Hematopoietic multipotent progenitor cell treated with erythropoietin and hydrocortisone succinate and interleukin-3 and kit ligand, for 17 days (in vitro differentiated cells): ENCODE measurements around the gene CCL8.

Experiments
- DNase-seq: peaks from one replicate; pipeline ENCODE4 v3.0.0-alpha.2; 2015; ENCODE audit warnings: low spot score

CCL8 gene

GRCh38 chr17:34367486-34368195 is 48.4 kb downstream of the CCL8 start:
- DNase-seq = no peak

GRCh38 chr17:34368196-34368945 is 49.1 kb downstream of the CCL8 start:
- DNase-seq = no peak

GRCh38 chr17:34368946-34369500 is 49.8 kb downstream of the CCL8 start:
- no peak for DNase-seq

DNA sequence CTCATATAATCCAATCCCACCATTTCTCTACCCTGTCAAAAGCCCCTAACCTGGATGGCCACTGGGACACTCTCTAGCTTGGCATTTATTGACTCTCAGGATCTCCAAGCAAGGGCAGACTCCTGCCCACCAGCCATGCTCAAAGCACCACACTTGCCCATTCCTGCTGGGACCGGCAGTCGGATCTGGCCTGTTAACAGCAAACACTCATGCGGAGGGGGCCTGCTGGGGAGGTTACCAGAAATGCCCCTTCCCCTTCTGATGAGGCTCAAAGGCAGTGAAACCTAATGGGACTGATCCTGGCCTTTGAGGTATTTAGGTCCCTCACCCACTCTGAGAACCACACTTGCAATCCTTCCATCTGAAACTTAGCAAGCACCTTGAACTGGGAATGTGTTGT is 50.3 kb downstream of the CCL8 start:
- no peak for DNase-seq

GRCh38 chr17:34370376-34370996 is 51.3 kb downstream of the CCL8 start:
- no peak for DNase-seq

- no peak for DNase-seq
These were observed 51.8 kb downstream of the CCL8 start for GRCh38 chr17:34370997-34371395.
